Endothelial cell of umbilical vein (primary cell): ENCODE measurements around the gene RGS9BP. TPM values are rescaled to one million over a fixed set of nuclear protein-coding genes. Genes with fewer than 3 reads are reported as not detected.
A peak's percentile ranks its signal among the peaks of the same experiment; 100 is the strongest.

Experiments
- BruUV-seq: library from RNA; stranded (reverse); fragments of 400-500 nt; replicated peaks from 2 replicates; lab custom pipeline; 2021; lab: Mats Ljungman, UMichigan
- CTCF ChIA-PET: fragments of 300-600, 350-600 bp; sonication (Branson Sonifier 250); formaldehyde crosslinking; loops from one replicate; lab custom pipeline; 2021; ENCODE audit warnings: antibody characterized with exemption, inconsistent platforms; lab: Charles Lee
- POLR2A ChIA-PET: fragments of 300-600, 350-600 bp; sonication (Branson Sonifier 250); formaldehyde crosslinking; loops from one replicate; lab custom pipeline; 2021; ENCODE audit warnings: antibody characterized with exemption, inconsistent platforms; lab: Charles Lee
- DNase-seq: peaks from one replicate; pipeline ENCODE4 v3.0.0-alpha.2; 2011; ENCODE audit warnings: low read depth, low spot score
- FAIRE-seq: peaks from 2 replicates; lab custom pipeline; 2011; peaks lifted over from hg19 to GRCh38; lab: Jason Lieb, UNC
- H2AFZ ChIP-seq: 2 replicates; pipeline ENCODE4 v1.6.0; 2012; ENCODE audit warnings: low read depth, low read length, control low read depth, inconsistent platforms
- H3K27ac ChIP-seq: 2 replicates; pipeline ENCODE4 v1.5.1; 2011; ENCODE audit warnings: low read depth, mild to moderate bottlenecking, control low read depth, low read length, moderate library complexity; ENCODE audit not compliant: insufficient read depth
- H3K27me3 ChIP-seq, 2 experiments: 2 replicates each; pipeline versions ENCODE4 v1.6.0 to v1.6.1; 2011; ENCODE audit warnings: low read length in 2 of 2, mixed read lengths in 1 of 2; ENCODE audit not compliant: control insufficient read depth in 2 of 2, insufficient read depth in 2 of 2
- H3K36me3 ChIP-seq, 2 experiments: 2 replicates in 1 of 2; 3 replicates in 1 of 2; pipeline ENCODE4 v1.5.1; 2011; ENCODE audit warnings: low read length in 2 of 2, mild to moderate bottlenecking in 1 of 2, moderate library complexity in 1 of 2; ENCODE audit not compliant: control insufficient read depth in 2 of 2, insufficient read depth in 2 of 2; ENCODE audit errors: extremely low read depth in 1 of 2
- H3K4me1 ChIP-seq: 3 replicates; pipeline ENCODE4 v1.5.1; 2011; ENCODE audit warnings: mild to moderate bottlenecking, low read length; ENCODE audit not compliant: control insufficient read depth, insufficient read depth; ENCODE audit errors: extremely low read depth
- H3K4me2 ChIP-seq: 2 replicates; pipeline ENCODE4 v1.6.1; 2011; ENCODE audit warnings: low read length, control low read depth, mixed read lengths; ENCODE audit not compliant: insufficient read depth
- H3K4me3 ChIP-seq, 3 experiments: fragments of 200-600 bp in 1 of 3; sonication (generic), shearing (Covaris generic) in 1 of 3; replicated peaks in 1 of 3; 2 replicates each; pipeline ENCODE4 v1.5.1; 2011 to 2016; ENCODE audit warnings: control low read depth in 3 of 3, low read length in 3 of 3, mild to moderate bottlenecking in 2 of 3, inconsistent platforms in 1 of 3, low read depth in 1 of 3, moderate library complexity in 1 of 3; ENCODE audit not compliant: insufficient read depth in 1 of 3
- H3K79me2 ChIP-seq: 2 replicates; pipeline ENCODE4 v1.6.0; 2012; ENCODE audit warnings: low read length, inconsistent platforms; ENCODE audit not compliant: control insufficient read depth, insufficient read depth
- H3K9ac ChIP-seq: replicated peaks from 2 replicates; pipeline ENCODE3; 2011; ENCODE audit warnings: low read length, control low read depth; ENCODE audit not compliant: insufficient read depth; ENCODE audit errors: extremely low read depth
- H3K9me1 ChIP-seq: replicated peaks from 3 replicates; pipeline ENCODE4 v1.6.0; 2011; ENCODE audit warnings: mild to moderate bottlenecking, low read length; ENCODE audit not compliant: control insufficient read depth, insufficient read depth; ENCODE audit errors: extremely low read depth
- H3K9me3 ChIP-seq: replicated peaks from 2 replicates; pipeline ENCODE4 v1.5.1; 2012; ENCODE audit warnings: low read length, inconsistent platforms; ENCODE audit not compliant: control insufficient read depth, insufficient read depth
- H4K20me1 ChIP-seq: replicated peaks from 2 replicates; pipeline ENCODE3; 2011; ENCODE audit warnings: mild to moderate bottlenecking, low read length; ENCODE audit not compliant: control insufficient read depth, insufficient read depth; ENCODE audit errors: extremely low read depth
- EZH2 ChIP-seq: IDR thresholded peaks from 2 replicates; pipeline ENCODE4 v1.6.1; 2012; ENCODE audit warnings: borderline replicate concordance, low read depth, mild to moderate bottlenecking, moderate library complexity, low read length, inconsistent platforms; ENCODE audit not compliant: severe bottlenecking
- FOS ChIP-seq: IDR thresholded peaks from 2 replicates; pipeline ENCODE4 v1.6.1; 2011; ENCODE audit warnings: mild to moderate bottlenecking, low read length, moderate library complexity, borderline replicate concordance; ENCODE audit not compliant: insufficient read depth
- JUN ChIP-seq: IDR thresholded peaks from 2 replicates; pipeline ENCODE4 v1.6.1; 2011; ENCODE audit warnings: borderline replicate concordance, low read depth; ENCODE audit not compliant: insufficient read length, insufficient read depth
- MYC ChIP-seq: IDR thresholded peaks from one replicate; pipeline ENCODE4 v1.6.1; 2011; ENCODE audit warnings: mild to moderate bottlenecking, low read depth, low read length
- POLR2A ChIP-seq: IDR thresholded peaks from 2 replicates; pipeline ENCODE4 v1.6.1; 2012; ENCODE audit warnings: low read depth, mild to moderate bottlenecking, control low read depth, low read length
- POLR2AphosphoS5 ChIP-seq: IDR thresholded peaks from 2 replicates; pipeline ENCODE4 v1.6.1; 2012; ENCODE audit warnings: low read depth, mild to moderate bottlenecking, control low read depth, low read length, moderate library complexity; ENCODE audit not compliant: insufficient read depth
- dilution Hi-C: fragments of 300-500 bp; cut with MboI; formaldehyde crosslinking; loops from one replicate; pipeline ENCODE4 v1.15.0; 2019; ENCODE audit warnings: low sequenced_read_pairs; ENCODE audit not compliant: extremely low pct_ligation_motif_present
- intact Hi-C: fragments of 100-400 bp; cut with micrococcal nuclease; formaldehyde crosslinking; loops from one replicate; pipeline ENCODE4 v1.10.0; 2022
- polyA plus RNA-seq, 4 experiments: library from polyadenylated mRNA; depleted of rRNA in 3 of 4; stranded (reverse) in 3 of 4; unstranded in 1 of 4; fragments of >200 nt; gene quantifications; 2 replicates each; pipeline versions ENCODE4 v1.2.1 to v1.2.3, GENCODE V29; 2011 to 2012; ENCODE audit warnings: missing spikeins in 1 of 4
- total RNA-seq: library from RNA; stranded (reverse); gene quantifications from 2 replicates; pipeline ENCODE4 v1.2.3, GENCODE V29; 2021
- TF ChIP-seq, protein P1 (sequence below), 2 donors: IDR thresholded peaks; 1 replicate in 1 of 2; 2 replicates in 1 of 2; pipeline ENCODE4 v1.5.1; 2011; ENCODE audit warnings: low read length in 2 of 2, mild to moderate bottlenecking in 2 of 2, moderate library complexity in 2 of 2, control low read depth in 1 of 2, inconsistent platforms in 1 of 2, low read depth in 1 of 2; ENCODE audit not compliant: insufficient read depth in 1 of 2; ENCODE audit errors: extremely low read depth in 1 of 2

Gene RGS9BP
- total and polyA plus RNA-seq, 2 donors (not counting 3 experiments of a cell fraction or from before 2014, with no cell fraction given): 0.15 TPM; not detected in 1

DNA sequence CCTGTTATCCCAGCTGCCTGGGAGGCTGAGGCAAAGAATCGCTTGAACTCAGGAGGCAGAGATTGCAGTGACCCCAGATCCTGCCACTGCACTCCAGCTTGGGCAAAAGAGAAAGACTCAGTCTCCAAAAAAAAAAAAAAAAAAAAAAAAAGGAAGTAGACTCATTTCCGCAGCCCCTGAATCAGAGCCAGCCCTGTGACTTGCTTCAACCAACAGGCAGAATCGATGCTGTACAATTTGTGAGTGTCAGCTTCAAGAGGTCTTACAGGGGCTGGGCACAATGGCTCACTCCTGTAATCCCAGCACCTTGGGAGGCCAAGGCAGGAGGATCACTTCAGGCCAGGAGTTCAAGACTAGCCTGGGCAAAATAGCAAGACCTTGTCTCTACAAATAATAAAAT is 13.5 kb upstream of the RGS9BP start:
- H4K20me1 ChIP-seq: no peaks in the 10 kb centered on the region
- POLR2A ChIA-PET: no interaction called here
- dilution Hi-C loops (no loop called here), intact Hi-C loops (no loop called here)
- H3K27ac ChIP-seq: peak overlapping the region; percentile 63
- H3K4me1 ChIP-seq: peaks cover 7% of the 10 kb centered on the region
- H3K27me3 ChIP-seq: no peaks in the 10 kb centered on the region
- H2AFZ ChIP-seq: no peak overlapping the region
- H3K4me3 ChIP-seq: no peak overlapping the region
- DNase-seq (peak; percentile 85), FAIRE-seq (peak; percentile 99)
- H3K79me2 ChIP-seq: peaks cover 47% of the 10 kb centered on the region
- H3K4me2 ChIP-seq: peak overlapping the region; percentile 31
- no peak for TF ChIP-seq POLR2A
- peak; percentile 27 for TF ChIP-seq JUN
- no peak for TF ChIP-seq EZH2
- peak; percentile 87 for TF ChIP-seq FOS
- TF ChIP-seq, protein P1, sequence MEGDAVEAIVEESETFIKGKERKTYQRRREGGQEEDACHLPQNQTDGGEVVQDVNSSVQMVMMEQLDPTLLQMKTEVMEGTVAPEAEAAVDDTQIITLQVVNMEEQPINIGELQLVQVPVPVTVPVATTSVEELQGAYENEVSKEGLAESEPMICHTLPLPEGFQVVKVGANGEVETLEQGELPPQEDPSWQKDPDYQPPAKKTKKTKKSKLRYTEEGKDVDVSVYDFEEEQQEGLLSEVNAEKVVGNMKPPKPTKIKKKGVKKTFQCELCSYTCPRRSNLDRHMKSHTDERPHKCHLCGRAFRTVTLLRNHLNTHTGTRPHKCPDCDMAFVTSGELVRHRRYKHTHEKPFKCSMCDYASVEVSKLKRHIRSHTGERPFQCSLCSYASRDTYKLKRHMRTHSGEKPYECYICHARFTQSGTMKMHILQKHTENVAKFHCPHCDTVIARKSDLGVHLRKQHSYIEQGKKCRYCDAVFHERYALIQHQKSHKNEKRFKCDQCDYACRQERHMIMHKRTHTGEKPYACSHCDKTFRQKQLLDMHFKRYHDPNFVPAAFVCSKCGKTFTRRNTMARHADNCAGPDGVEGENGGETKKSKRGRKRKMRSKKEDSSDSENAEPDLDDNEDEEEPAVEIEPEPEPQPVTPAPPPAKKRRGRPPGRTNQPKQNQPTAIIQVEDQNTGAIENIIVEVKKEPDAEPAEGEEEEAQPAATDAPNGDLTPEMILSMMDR (IDR thresholded peaks at IDR 0.05; ENCODE audit: extremely low read depth in 1 of 2, insufficient read depth in 1 of 2, low read depth in 1 of 2, low read length in 2 of 2): no peak
- TF ChIP-seq MYC: no peak
- no peak for TF ChIP-seq POLR2AphosphoS5
- no TSS peak for BruUV-seq
- H3K9me1 ChIP-seq: no peaks in the 10 kb centered on the region
- H3K36me3 ChIP-seq: peaks cover 0 to 5% of the 10 kb centered on the region in 2 experiments
- no peaks in the 10 kb centered on the region for H3K9me3 ChIP-seq
- CTCF ChIA-PET: interaction anchor here (1.0 kb wide), 1 partner anchor 13 kb away, joined by 3 read pairs; the partner anchor contains the start of gene RGS9BP
- H3K9ac ChIP-seq: no peak overlapping the region
